ENCODE measurements around the gene ATP10D. TPM values are rescaled to one million over a fixed set of nuclear protein-coding genes. Genes with fewer than 3 reads are reported as not detected.
"Not testable (repeated sequence)": the region's sequence is repeated elsewhere in the genome, so short reads cannot be mapped to it uniquely, and the experiment has no call there.

ATP10D gene
- total RNA-seq, 8 experiments from 2014 or later = 1.7 to 26.6 (median 10.3) TPM

- peak in 4 of 8 experiments; percentile 27 to 96 (median 66) for ATAC-seq (replicated peaks in 6 of 8)
- no peaks in the 10 kb centered on the region for H3K4me1 ChIP-seq (replicated peaks in 1 of 2)
- in situ Hi-C loops (cut with MboI; ENCODE audit: low pct_unique_long_range_greater_than_20kb in 2 of 9, low sequenced_read_pairs in 9 of 9, unreplicated experiment in 9 of 9) = no loop called here
- no peak overlapping the region for H3K4me3 ChIP-seq
- H3K27ac ChIP-seq = no peak overlapping the region
- WGBS, 10 experiments = 0 to 100% (median 90%) methylated on average over 1 to 2 of the region's 2 CpGs; no CpG with 5 or more reads in 3 of the 10 experiments
Observed at GRCh38 chr4:47531241-47531953, 46.3 kb downstream of the ATP10D start.

- no peak overlapping the region for H3K27ac ChIP-seq
- 60 to 100% (median 86%) methylated on average over 1 to 2 of the region's 2 CpGs; no CpG with 5 or more reads in 3 of the 10 experiments for WGBS, 10 experiments
Observed at GRCh38 chr4:47531954-47532321, 46.9 kb downstream of the ATP10D start.

DNA sequence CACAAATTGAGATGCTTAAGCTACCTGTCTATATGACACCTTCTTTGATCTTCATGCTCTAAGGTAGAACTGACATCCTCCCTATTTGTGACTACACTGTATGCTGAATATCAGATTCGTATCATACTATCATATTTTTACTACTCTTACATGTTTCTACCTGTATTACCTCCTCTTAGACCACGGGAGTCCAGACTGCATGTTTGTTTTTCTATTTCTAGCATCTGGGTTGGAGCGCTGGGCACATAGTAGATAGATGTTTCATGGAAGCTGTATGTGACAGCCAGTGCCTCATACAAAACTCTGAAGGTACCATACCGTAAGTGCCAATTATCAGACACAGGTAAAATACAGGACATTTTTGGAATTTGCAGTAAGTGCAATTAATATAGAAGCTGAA is 47.6 kb downstream of the ATP10D start:
- Histone ChIP-seq H3K27ac (no peak overlapping the region), H3K4me3 (no peak overlapping the region), H3K4me1 (replicated peaks in 1 of 2) (no peaks in the 10 kb centered on the region)
- in situ Hi-C loops (cut with MboI; ENCODE audit: low pct_unique_long_range_greater_than_20kb in 2 of 9, low sequenced_read_pairs in 9 of 9, unreplicated experiment in 9 of 9) = no loop called here
- 52 to 96% (median 77%) methylated on average over 3 to 4 of the region's 4 CpGs for WGBS, 10 experiments
- ATAC-seq (replicated peaks in 6 of 8) = no peak

More at GRCh38 chr4:47531954-47532321, 46.9 kb downstream of the ATP10D start:
- no peaks in the 10 kb centered on the region for H3K4me1 ChIP-seq (replicated peaks in 1 of 2)
- H3K4me3 ChIP-seq = no peak overlapping the region
- no peak for ATAC-seq (replicated peaks in 6 of 8)
- in situ Hi-C loops (cut with MboI; ENCODE audit: low pct_unique_long_range_greater_than_20kb in 2 of 9, low sequenced_read_pairs in 9 of 9, unreplicated experiment in 9 of 9) = no loop called here

- Histone ChIP-seq H3K4me1 (replicated peaks in 1 of 2) (peaks cover 2 to 5% of the 10 kb centered on the region in 2 donors), H3K4me3 (no peak overlapping the region), H3K27ac (no peak overlapping the region)
- WGBS, 10 experiments = 72 to 100% (median 83%) methylated on average over 2 to 4 of the region's 4 CpGs; no CpG with 5 or more reads in 1 of the 10 experiments
- in situ Hi-C loops (cut with MboI; ENCODE audit: low pct_unique_long_range_greater_than_20kb in 2 of 9, low sequenced_read_pairs in 9 of 9, unreplicated experiment in 9 of 9) = no loop called here
- ATAC-seq (replicated peaks in 6 of 8) = no peak
Observed at GRCh38 chr4:47533689-47534347, 48.7 kb downstream of the ATP10D start.

DNA sequence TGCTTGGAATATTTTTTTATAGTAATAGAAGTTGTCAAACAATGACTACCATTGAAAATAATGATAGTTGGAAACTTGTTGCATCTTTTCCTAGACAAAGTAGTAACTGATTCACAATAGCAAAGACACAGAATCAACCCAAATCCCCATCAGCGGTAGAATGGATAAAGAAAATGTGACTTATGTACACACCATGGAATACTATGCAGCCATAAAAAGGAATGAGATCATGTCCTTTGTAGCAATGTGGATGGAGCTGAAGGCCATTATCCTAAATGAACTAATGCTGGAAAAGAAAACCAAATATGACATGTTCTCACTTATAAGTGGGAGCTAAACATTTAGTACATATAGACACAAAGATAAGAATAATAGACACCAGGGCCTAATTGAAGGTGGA is 49.7 kb downstream of the ATP10D start:
- in situ Hi-C loops (cut with MboI; ENCODE audit: low pct_unique_long_range_greater_than_20kb in 2 of 9, low sequenced_read_pairs in 9 of 9, unreplicated experiment in 9 of 9) = no loop called here
- 89 to 100% (median 100%) methylated on average over 1 of the region's 1 CpG; no CpG with 5 or more reads in 2 of the 10 experiments for WGBS, 10 experiments
- no peak for ATAC-seq (replicated peaks in 6 of 8)
- Histone ChIP-seq H3K27ac (no peak overlapping the region), H3K4me3 (no peak overlapping the region), H3K4me1 (replicated peaks in 1 of 2) (peaks cover 3 to 5% of the 10 kb centered on the region in 2 donors)

DNA sequence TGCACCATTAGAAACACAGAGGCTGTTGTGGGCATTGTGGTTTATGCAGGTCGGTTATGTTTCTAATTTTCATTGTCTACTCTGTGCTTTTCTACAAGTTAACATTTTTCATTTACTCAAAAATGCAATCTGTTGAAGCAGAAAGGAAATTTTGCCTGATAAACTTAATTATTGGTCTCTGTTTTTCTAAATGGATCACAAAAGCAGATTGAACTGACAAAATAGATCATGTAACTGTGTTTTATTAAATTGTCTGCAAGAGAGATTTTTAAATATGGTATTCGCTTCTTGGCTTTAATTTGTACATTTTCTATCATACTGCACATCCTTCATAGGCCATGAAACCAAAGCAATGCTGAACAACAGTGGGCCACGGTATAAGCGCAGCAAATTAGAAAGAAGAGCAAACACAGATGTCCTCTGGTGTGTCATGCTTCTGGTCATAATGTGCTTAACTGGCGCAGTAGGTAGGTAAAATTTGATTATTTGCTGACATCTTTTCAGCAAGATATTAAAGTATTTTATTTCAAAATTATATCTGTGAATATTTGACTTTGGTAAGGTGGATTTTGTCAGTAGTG is 50.6 kb downstream of the ATP10D start:
- in situ Hi-C loops (cut with MboI; ENCODE audit: low pct_unique_long_range_greater_than_20kb in 2 of 9, low sequenced_read_pairs in 9 of 9, unreplicated experiment in 9 of 9) = no loop called here
- WGBS, 10 experiments = 67 to 100% (median 92%) methylated on average over 1 to 5 of the region's 5 CpGs
- ATAC-seq (replicated peaks in 6 of 8) = no peak

DNA sequence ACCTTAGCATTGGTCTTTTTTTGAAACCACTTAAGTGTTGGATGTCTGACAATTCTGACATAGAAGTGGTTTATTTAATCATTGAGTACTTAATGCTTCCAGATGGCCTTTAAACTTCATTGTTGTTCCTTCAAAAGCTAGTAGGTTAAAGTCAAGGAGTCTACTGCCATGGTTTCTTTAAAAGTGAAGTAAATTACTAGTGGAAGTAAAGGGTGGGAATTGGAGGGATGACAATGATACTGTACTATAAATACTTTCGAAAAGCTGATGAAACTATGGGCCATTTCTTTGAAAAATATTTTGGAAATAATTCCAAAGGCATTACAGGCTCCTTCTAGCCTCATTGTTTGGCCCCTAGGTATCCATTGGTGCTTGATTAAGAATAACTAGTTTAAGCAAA is 51.9 kb downstream of the ATP10D start:
- H3K27ac ChIP-seq = no peak overlapping the region

More for the DNA sequence above, 50.6 kb downstream of the ATP10D start:
- Histone ChIP-seq H3K4me3 (no peak overlapping the region), H3K4me1 (replicated peaks in 1 of 2) (peaks cover 3 to 5% of the 10 kb centered on the region in 2 donors), H3K27ac (no peak overlapping the region)

GRCh38 chr4:47538111-47538824 is 53.2 kb downstream of the ATP10D start:
- H3K4me1 ChIP-seq (replicated peaks in 1 of 2) = peaks cover 3 to 5% of the 10 kb centered on the region in 2 donors
- peak in 6 of 8 experiments; percentile 25 to 94 (median 63) for ATAC-seq (replicated peaks in 6 of 8)
- no peak overlapping the region for H3K4me3 ChIP-seq
- 84 to 100% (median 90%) methylated on average over 1 to 3 of the region's 3 CpGs; no CpG with 5 or more reads in 2 of the 10 experiments for WGBS, 10 experiments
- in situ Hi-C loops (cut with MboI; ENCODE audit: low pct_unique_long_range_greater_than_20kb in 2 of 9, low sequenced_read_pairs in 9 of 9, unreplicated experiment in 9 of 9) = no loop called here
- no peak overlapping the region for H3K27ac ChIP-seq

More for the DNA sequence above, 51.9 kb downstream of the ATP10D start:
- peaks cover 3 to 5% of the 10 kb centered on the region in 2 donors for H3K4me1 ChIP-seq (replicated peaks in 1 of 2)
- 0 to 20% (median 0%) methylated on average over 1 of the region's 1 CpG; no CpG with 5 or more reads in 2 of the 10 experiments for WGBS, 10 experiments
- no peak overlapping the region for H3K4me3 ChIP-seq
- ATAC-seq (replicated peaks in 6 of 8) = no peak
- in situ Hi-C loops (cut with MboI; ENCODE audit: low pct_unique_long_range_greater_than_20kb in 2 of 9, low sequenced_read_pairs in 9 of 9, unreplicated experiment in 9 of 9) = no loop called here

- H3K27ac ChIP-seq = no peak overlapping the region
- peak in 5 of 8 experiments; percentile 18 to 74 (median 27) for ATAC-seq (replicated peaks in 6 of 8)
- H3K4me1 ChIP-seq (replicated peaks in 1 of 2) = peaks cover 3 to 5% of the 10 kb centered on the region in 2 donors
- in situ Hi-C loops (cut with MboI; ENCODE audit: low pct_unique_long_range_greater_than_20kb in 2 of 9, low sequenced_read_pairs in 9 of 9, unreplicated experiment in 9 of 9) = no loop called here
- WGBS, 10 experiments = 20 to 100% (median 76%) methylated on average over 1 to 2 of the region's 2 CpGs; no CpG with 5 or more reads in 1 of the 10 experiments
- no peak overlapping the region for H3K4me3 ChIP-seq
Observed at GRCh38 chr4:47538825-47539154, 53.7 kb downstream of the ATP10D start.

GRCh38 chr4:47542640-47543039 is 57.6 kb downstream of the ATP10D start:
- ATAC-seq (replicated peaks in 6 of 8); H3K4me1 ChIP-seq (replicated peaks in 1 of 2); H3K4me3 ChIP-seq; in situ Hi-C loops (cut with MboI; ENCODE audit: low pct_unique_long_range_greater_than_20kb in 2 of 9, low sequenced_read_pairs in 9 of 9, unreplicated experiment in 9 of 9); H3K27ac ChIP-seq: not testable (repeated sequence)
- WGBS, 10 experiments = 50 to 100% (median 87%) methylated on average over 1 to 3 of the region's 5 CpGs; no CpG with 5 or more reads in 2 of the 10 experiments

GRCh38 chr4:47543331-47543730 is 58.3 kb downstream of the ATP10D start:
- no peak overlapping the region for H3K4me3 ChIP-seq
- H3K27ac ChIP-seq = no peak overlapping the region
- WGBS, 10 experiments = 0 to 90% (median 26%) methylated on average over 1 to 2 of the region's 2 CpGs; no CpG with 5 or more reads in 2 of the 10 experiments
- H3K4me1 ChIP-seq (replicated peaks in 1 of 2) = peaks cover 3 to 4% of the 10 kb centered on the region in 2 donors
- ATAC-seq (replicated peaks in 6 of 8) = no peak
- in situ Hi-C loops (cut with MboI; ENCODE audit: low pct_unique_long_range_greater_than_20kb in 2 of 9, low sequenced_read_pairs in 9 of 9, unreplicated experiment in 9 of 9) = no loop called here

- ATAC-seq (replicated peaks in 6 of 8); H3K4me1 ChIP-seq (replicated peaks in 1 of 2); H3K4me3 ChIP-seq; H3K27ac ChIP-seq; in situ Hi-C loops (cut with MboI; ENCODE audit: low pct_unique_long_range_greater_than_20kb in 2 of 9, low sequenced_read_pairs in 9 of 9, unreplicated experiment in 9 of 9): not testable (repeated sequence)
- WGBS, 10 experiments = 57 to 100% (median 93%) methylated on average over 1 to 3 of the region's 7 CpGs; no CpG with 5 or more reads in 6 of the 10 experiments
Observed at GRCh38 chr4:47550357-47550756, 65.3 kb downstream of the ATP10D start.

All from motor neuron (in vitro differentiated cells).